ENCODE results near the gene PPP6R3. TPM values are rescaled to one million over a fixed set of nuclear protein-coding genes. Genes with fewer than 3 reads are reported as not detected.

The PPP6R3 gene
- total and polyA plus RNA-seq, 2 donors (not counting 3 experiments of a cell fraction or from before 2014, with no cell fraction given), result 31.7 to 98.8 TPM

DNA sequence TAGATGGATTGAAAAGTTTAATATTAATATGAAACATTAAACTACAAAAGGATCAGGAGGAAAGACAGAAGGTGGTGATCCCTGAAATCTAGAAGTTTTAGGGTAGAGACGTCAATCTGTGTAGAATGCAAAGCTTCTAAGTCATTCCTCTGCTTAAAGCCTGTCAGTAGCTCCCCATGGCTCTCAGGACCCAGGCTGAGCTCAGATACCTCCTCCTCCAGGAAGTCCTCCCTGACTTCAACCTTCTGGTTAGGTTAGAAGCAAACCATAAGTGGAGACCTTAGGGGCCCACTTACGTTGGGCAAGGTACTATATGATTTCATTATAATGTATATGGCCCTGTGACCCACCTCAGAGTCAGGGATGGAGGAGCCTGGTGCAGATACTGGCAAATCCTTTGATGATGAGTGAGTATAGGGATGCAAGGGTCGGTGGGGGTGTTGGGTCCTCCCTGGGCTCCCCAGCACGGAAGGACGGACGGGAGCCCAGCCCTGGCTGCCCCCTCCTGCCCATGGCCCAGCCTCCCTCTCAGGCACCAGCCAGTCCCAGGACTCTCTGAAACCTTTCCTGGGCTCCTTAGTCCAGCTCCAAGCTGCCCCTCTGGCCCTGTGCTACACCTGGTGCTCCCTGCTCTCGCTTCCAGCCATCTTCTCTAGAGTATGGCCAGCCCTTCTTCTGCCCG lies 3.2 kb upstream of the PPP6R3 start:
- FAIRE-seq, result no peak
- TF ChIP-seq, protein P1, sequence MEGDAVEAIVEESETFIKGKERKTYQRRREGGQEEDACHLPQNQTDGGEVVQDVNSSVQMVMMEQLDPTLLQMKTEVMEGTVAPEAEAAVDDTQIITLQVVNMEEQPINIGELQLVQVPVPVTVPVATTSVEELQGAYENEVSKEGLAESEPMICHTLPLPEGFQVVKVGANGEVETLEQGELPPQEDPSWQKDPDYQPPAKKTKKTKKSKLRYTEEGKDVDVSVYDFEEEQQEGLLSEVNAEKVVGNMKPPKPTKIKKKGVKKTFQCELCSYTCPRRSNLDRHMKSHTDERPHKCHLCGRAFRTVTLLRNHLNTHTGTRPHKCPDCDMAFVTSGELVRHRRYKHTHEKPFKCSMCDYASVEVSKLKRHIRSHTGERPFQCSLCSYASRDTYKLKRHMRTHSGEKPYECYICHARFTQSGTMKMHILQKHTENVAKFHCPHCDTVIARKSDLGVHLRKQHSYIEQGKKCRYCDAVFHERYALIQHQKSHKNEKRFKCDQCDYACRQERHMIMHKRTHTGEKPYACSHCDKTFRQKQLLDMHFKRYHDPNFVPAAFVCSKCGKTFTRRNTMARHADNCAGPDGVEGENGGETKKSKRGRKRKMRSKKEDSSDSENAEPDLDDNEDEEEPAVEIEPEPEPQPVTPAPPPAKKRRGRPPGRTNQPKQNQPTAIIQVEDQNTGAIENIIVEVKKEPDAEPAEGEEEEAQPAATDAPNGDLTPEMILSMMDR (IDR thresholded peaks at IDR 0.05; ENCODE audit: extremely low read depth in 1 of 2, insufficient read depth in 1 of 2, low read depth in 1 of 2, low read length in 2 of 2), result no peak
- TF ChIP-seq MYC (IDR thresholded peaks at IDR 0.05; ENCODE audit: low read depth, low read length) (no peak), POLR2A (IDR thresholded peaks at IDR 0.05; ENCODE audit: low read depth, low read length) (no peak), GATA2 (IDR thresholded peaks at IDR 0.05; ENCODE audit: insufficient read depth, insufficient read length, low read depth, low read length) (no peak)
- POLR2A ChIA-PET, result no interaction called here

DNA sequence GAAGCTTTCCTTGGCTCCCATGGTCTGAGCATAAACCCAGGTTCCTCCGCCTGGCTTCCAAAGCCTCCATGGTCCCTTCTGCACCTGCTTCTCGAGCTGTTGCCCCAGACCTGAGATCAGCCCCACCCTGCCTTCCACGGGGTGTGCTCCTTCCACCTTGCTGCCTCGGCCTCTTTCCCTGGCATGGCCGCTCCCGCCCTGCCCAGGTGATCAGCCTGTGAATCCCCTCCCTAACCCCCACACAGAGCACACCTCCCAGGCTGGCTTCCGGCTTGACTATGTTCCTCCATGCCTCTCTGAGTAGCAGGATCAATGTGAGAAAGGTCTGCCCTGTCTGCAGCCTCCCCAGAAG lies 2.7 kb upstream of the PPP6R3 start:
- Histone ChIP-seq H3K9me1 (replicated peaks; ENCODE audit: control insufficient read depth, extremely low read depth, insufficient read depth, low read length) (no peaks in the 10 kb centered on the region), H3K4me1 (ENCODE audit: control insufficient read depth, extremely low read depth, insufficient read depth, low read length) (peaks cover 12% of the 10 kb centered on the region), H3K36me3 (ENCODE audit: control insufficient read depth in 2 of 2, extremely low read depth in 1 of 2, insufficient read depth in 2 of 2, low read length in 2 of 2) (no peaks in the 10 kb centered on the region), H2AFZ (ENCODE audit: low read depth, low read length) (no peak overlapping the region), H3K27ac (ENCODE audit: insufficient read depth, low read depth, low read length) (no peak overlapping the region), H3K4me3 (replicated peaks in 1 of 3; ENCODE audit: insufficient read depth in 1 of 3, low read depth in 1 of 3, low read length in 3 of 3) (no peak overlapping the region), H3K9me3 (replicated peaks; ENCODE audit: control insufficient read depth, insufficient read depth, low read length) (no peaks in the 10 kb centered on the region), H3K4me2 (ENCODE audit: insufficient read depth, low read length) (no peak overlapping the region), H4K20me1 (replicated peaks; ENCODE audit: control insufficient read depth, extremely low read depth, insufficient read depth, low read length) (peaks cover 9% of the 10 kb centered on the region), H3K27me3 (ENCODE audit: control insufficient read depth in 2 of 2, insufficient read depth in 2 of 2, low read length in 2 of 2) (peaks cover 0 to 3% of the 10 kb centered on the region in 2 experiments), H3K9ac (replicated peaks; ENCODE audit: extremely low read depth, insufficient read depth, low read length) (no peak overlapping the region), H3K79me2 (ENCODE audit: control insufficient read depth, insufficient read depth, low read length) (peaks cover 22% of the 10 kb centered on the region)
- POLR2A ChIA-PET, result no interaction called here
- CTCF ChIA-PET, result no interaction called here
- DNase-seq (ENCODE audit: low read depth, low spot score) (no peak), FAIRE-seq (no peak)
- TF ChIP-seq EZH2 (IDR thresholded peaks at IDR 0.05; ENCODE audit: borderline replicate concordance, low read depth, low read length, severe bottlenecking) (no peak), MYC (IDR thresholded peaks at IDR 0.05; ENCODE audit: low read depth, low read length) (no peak), POLR2AphosphoS5 (IDR thresholded peaks at IDR 0.05; ENCODE audit: insufficient read depth, low read depth, low read length) (no peak), FOS (IDR thresholded peaks at IDR 0.05; ENCODE audit: borderline replicate concordance, insufficient read depth, low read length) (no peak), POLR2A (IDR thresholded peaks at IDR 0.05; ENCODE audit: low read depth, low read length) (no peak), JUN (IDR thresholded peaks at IDR 0.05; ENCODE audit: borderline replicate concordance, insufficient read depth, insufficient read length, low read depth) (no peak), GATA2 (IDR thresholded peaks at IDR 0.05; ENCODE audit: insufficient read depth, insufficient read length, low read depth, low read length) (no peak)
- TF ChIP-seq, protein P1 (IDR thresholded peaks at IDR 0.05; ENCODE audit: extremely low read depth in 1 of 2, insufficient read depth in 1 of 2, low read depth in 1 of 2, low read length in 2 of 2), result no peak
- TF ChIP-seq, protein P2, sequence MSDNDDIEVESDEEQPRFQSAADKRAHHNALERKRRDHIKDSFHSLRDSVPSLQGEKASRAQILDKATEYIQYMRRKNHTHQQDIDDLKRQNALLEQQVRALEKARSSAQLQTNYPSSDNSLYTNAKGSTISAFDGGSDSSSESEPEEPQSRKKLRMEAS (IDR thresholded peaks at IDR 0.05; ENCODE audit: insufficient read depth, insufficient read length), result no peak
- BruUV-seq (replicated peaks), result no TSS peak
- intact Hi-C loops (cut with micrococcal nuclease) (no loop called here), dilution Hi-C loops (cut with MboI; ENCODE audit: extremely low pct_ligation_motif_present, low sequenced_read_pairs) (no loop called here)

More for the DNA sequence above, 3.2 kb upstream of the PPP6R3 start:
- no peaks in the 10 kb centered on the region for H3K9me3 ChIP-seq (replicated peaks; ENCODE audit: control insufficient read depth, insufficient read depth, low read length)
- H2AFZ ChIP-seq (ENCODE audit: low read depth, low read length), result no peak overlapping the region
- H4K20me1 ChIP-seq (replicated peaks; ENCODE audit: control insufficient read depth, extremely low read depth, insufficient read depth, low read length), result peaks cover 6% of the 10 kb centered on the region
- no peak overlapping the region for H3K9ac ChIP-seq (replicated peaks; ENCODE audit: extremely low read depth, insufficient read depth, low read length)
- H3K36me3 ChIP-seq (ENCODE audit: control insufficient read depth in 2 of 2, extremely low read depth in 1 of 2, insufficient read depth in 2 of 2, low read length in 2 of 2), result no peaks in the 10 kb centered on the region
- no TSS peak for BruUV-seq (replicated peaks)
- dilution Hi-C loops (cut with MboI; ENCODE audit: extremely low pct_ligation_motif_present, low sequenced_read_pairs) (no loop called here), intact Hi-C loops (cut with micrococcal nuclease) (no loop called here)
- CTCF ChIA-PET, result interaction anchor here (1.2 kb wide), 1 partner anchor 200 kb away, joined by 3 read pairs; no protein-coding TSS in a partner anchor
- DNase-seq (ENCODE audit: low read depth, low spot score), result no peak
- no peak overlapping the region for H3K4me3 ChIP-seq (replicated peaks in 1 of 3; ENCODE audit: insufficient read depth in 1 of 3, low read depth in 1 of 3, low read length in 3 of 3)
- peaks cover 0 to 3% of the 10 kb centered on the region in 2 experiments for H3K27me3 ChIP-seq (ENCODE audit: control insufficient read depth in 2 of 2, insufficient read depth in 2 of 2, low read length in 2 of 2)
- no peak overlapping the region for H3K4me2 ChIP-seq (ENCODE audit: insufficient read depth, low read length)
- no peak overlapping the region for H3K27ac ChIP-seq (ENCODE audit: insufficient read depth, low read depth, low read length)
- H3K9me1 ChIP-seq (replicated peaks; ENCODE audit: control insufficient read depth, extremely low read depth, insufficient read depth, low read length), result no peaks in the 10 kb centered on the region
- peaks cover 17% of the 10 kb centered on the region for H3K79me2 ChIP-seq (ENCODE audit: control insufficient read depth, insufficient read depth, low read length)
- H3K4me1 ChIP-seq (ENCODE audit: control insufficient read depth, extremely low read depth, insufficient read depth, low read length), result peaks cover 7% of the 10 kb centered on the region

Measured in endothelial cell of umbilical vein (primary cell).